ENCODE results near the gene RNASE9. TPM values are rescaled to one million over a fixed set of nuclear protein-coding genes. Genes with fewer than 3 reads are reported as not detected.
"Not testable (repeated sequence)": the region's sequence is repeated elsewhere in the genome, so short reads cannot be mapped to it uniquely, and the experiment has no call there.

Gene RNASE9
- total and polyA plus RNA-seq, 2 of the 4 experiments (the other 2 are of a cell fraction) = not detected

DNA sequence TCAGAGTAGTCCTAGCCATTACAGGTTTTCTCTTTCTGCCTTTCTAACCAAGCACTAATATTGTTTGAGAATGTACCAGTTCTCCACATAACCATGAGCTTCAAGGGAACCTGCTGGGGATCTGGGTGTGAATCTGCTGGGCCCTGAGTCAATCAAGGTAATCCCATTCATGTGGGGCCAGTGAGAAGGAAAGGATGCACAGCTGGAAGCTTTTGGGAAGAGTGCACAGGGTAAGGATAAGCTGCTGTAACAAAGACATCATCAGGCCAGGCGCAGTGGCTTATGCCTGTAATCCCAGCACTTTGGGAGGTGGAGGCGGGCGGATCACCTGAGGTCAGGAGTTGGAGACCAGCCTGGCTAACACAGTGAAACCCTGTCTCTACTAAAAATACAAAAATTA, 34.9 kb upstream of the RNASE9 start:
- H2BK120ac ChIP-seq (ENCODE audit: low read depth, low read length); H2AFZ ChIP-seq (replicated peaks; ENCODE audit: low read length, poor library complexity); H3K79me1 ChIP-seq (ENCODE audit: low read depth in 1 of 2, low read length in 2 of 2); BruUV-seq (replicated peaks); dilution Hi-C loops (cut with HindIII; ENCODE audit: low sequenced_read_pairs, unreplicated experiment); H4K91ac ChIP-seq (ENCODE audit: insufficient read depth, low read depth, low read length); H3K18ac ChIP-seq (ENCODE audit: low read depth, low read length); H2BK20ac ChIP-seq (ENCODE audit: low read depth, low read length); H2BK15ac ChIP-seq (ENCODE audit: low read depth, low read length); POLR2A ChIA-PET (ENCODE audit: unreplicated experiment); H3K23ac ChIP-seq (ENCODE audit: low read depth, low read length); H4K20me1 ChIP-seq (ENCODE audit: insufficient read depth, low read length); intact Hi-C loops (cut with micrococcal nuclease); DNase-seq; H3K36me3 ChIP-seq (ENCODE audit: control insufficient read depth, insufficient read depth, low read length); H3K4me1 ChIP-seq (ENCODE audit: control insufficient read depth, insufficient read depth, low read length); CTCF ChIA-PET; H3K14ac ChIP-seq (replicated peaks; ENCODE audit: low read depth, low read length); H3K56ac ChIP-seq (ENCODE audit: extremely low read depth, insufficient read depth, low read length); ATAC-seq (ENCODE audit: low read depth); H2AK9ac ChIP-seq (replicated peaks; ENCODE audit: low read depth, low read length, poor library complexity); H3K9me1 ChIP-seq (ENCODE audit: insufficient read depth, low read length); in situ Hi-C loops (cut with MboI; ENCODE audit: low sequenced_read_pairs); H3K4me2 ChIP-seq (ENCODE audit: low read depth, low read length); H2BK5ac ChIP-seq (ENCODE audit: low read depth, low read length, poor library complexity, severe bottlenecking); H4K8ac ChIP-seq (ENCODE audit: low read depth in 2 of 2, low read length in 2 of 2); H3K9me3 ChIP-seq (ENCODE audit: control insufficient read depth, insufficient read depth, low read length); H3K27ac ChIP-seq (ENCODE audit: insufficient read depth, low read length); H4K5ac ChIP-seq (ENCODE audit: low read depth, low read length); H3K27me3 ChIP-seq (ENCODE audit: control insufficient read depth, insufficient read depth, low read length); H3K9ac ChIP-seq (ENCODE audit: low read depth, low read length); H2AK5ac ChIP-seq (ENCODE audit: low read depth, low read length); H3K4me3 ChIP-seq (ENCODE audit: insufficient read depth, low read depth, low read length); H3K4ac ChIP-seq (ENCODE audit: low read depth, low read length): not testable (repeated sequence)
- no CpG with 5 or more reads among the region's 3 CpGs for WGBS, 2 experiments (ENCODE audit: extremely low coverage in 2 of 2, insufficient read length in 1 of 2)
